Activated naive CD8-positive, alpha-beta T cell treated with anti-CD3 and anti-CD28 coated beads, Interleukin-2, amount 10 ng/mL, durations not matched to agents 7 days and 5 days (primary cell): ENCODE data around the gene VPS37C. TPM values are rescaled to one million over a fixed set of nuclear protein-coding genes. Genes with fewer than 3 reads are reported as not detected.

Experiments
- ATAC-seq: fragments of 150-1000 bp; cut with Tn5 transposase; one replicate; pipeline ENCODE4 v1.10.0; 2021; ENCODE audit warnings: low read depth, moderate library complexity
- POLR2A ChIA-PET: fragments of 350-600 bp; sonication (Branson Sonifier 250); formaldehyde crosslinking; loops from one replicate; lab custom pipeline; 2021; ENCODE audit warnings: antibody characterized with exemption; lab: Charles Lee
- DNase-seq: peaks from one replicate; pipeline ENCODE4 v3.0.0; 2021
- H3K27ac Mint-ChIP-seq: one replicate; pipeline ENCODE4 v1.8.0; 2022; ENCODE audit warnings: mild to moderate bottlenecking, mixed read lengths
- H3K27me3 Mint-ChIP-seq: one replicate; pipeline ENCODE4 v1.8.0; 2022; ENCODE audit warnings: mild to moderate bottlenecking, moderate library complexity, mixed read lengths
- H3K36me3 Mint-ChIP-seq: one replicate; pipeline ENCODE4 v1.8.0; 2021; ENCODE audit warnings: mild to moderate bottlenecking, mixed read lengths
- H3K4me1 Mint-ChIP-seq: one replicate; pipeline ENCODE4 v1.8.0; 2021; ENCODE audit warnings: mixed read lengths
- H3K4me3 Mint-ChIP-seq: one replicate; pipeline ENCODE4 v1.8.0; 2022; ENCODE audit warnings: mild to moderate bottlenecking, moderate library complexity, mixed read lengths
- H3K9me3 Mint-ChIP-seq: one replicate; pipeline ENCODE4 v1.8.0; 2021; ENCODE audit warnings: mixed read lengths
- total RNA-seq, 2 experiments: library from RNA; stranded (reverse); gene quantifications; one replicate each; pipeline ENCODE4 v1.2.3, GENCODE V29; 2021

The VPS37C gene
- total RNA-seq, 2 experiments from 2014 or later: 5.6 to 6.0 TPM

DNA sequence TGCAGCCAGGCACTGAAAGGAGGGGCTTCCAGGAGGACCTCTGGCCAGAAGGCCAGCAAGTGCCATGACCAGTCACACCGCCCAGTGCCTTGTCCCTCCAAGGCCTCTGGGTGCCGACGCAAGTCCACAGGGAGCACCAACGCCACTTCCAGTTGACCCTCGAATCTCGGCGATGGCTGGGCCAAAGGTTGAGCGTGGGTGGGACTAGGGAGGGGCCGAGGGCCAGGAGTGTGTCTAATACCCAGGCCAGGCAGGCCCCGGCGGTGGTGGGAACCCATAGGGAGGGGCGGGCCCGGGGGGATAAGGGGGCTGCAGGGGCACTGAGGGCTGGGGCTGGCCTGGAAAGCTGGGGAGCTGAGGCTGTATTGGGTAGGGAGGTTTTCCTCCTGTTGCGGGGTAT lies 29.6 kb downstream of the VPS37C start:
- ATAC-seq (no peak), DNase-seq (no peak)
- peaks cover 10% of the 10 kb centered on the region for H3K4me1 Mint-ChIP-seq
- no peaks in the 10 kb centered on the region for H3K9me3 Mint-ChIP-seq
- H3K36me3 Mint-ChIP-seq: peaks cover 9% of the 10 kb centered on the region
- no peak overlapping the region for H3K4me3 Mint-ChIP-seq
- H3K27ac Mint-ChIP-seq: no peak overlapping the region
- H3K27me3 Mint-ChIP-seq: no peaks in the 10 kb centered on the region
- POLR2A ChIA-PET: no interaction called here

DNA sequence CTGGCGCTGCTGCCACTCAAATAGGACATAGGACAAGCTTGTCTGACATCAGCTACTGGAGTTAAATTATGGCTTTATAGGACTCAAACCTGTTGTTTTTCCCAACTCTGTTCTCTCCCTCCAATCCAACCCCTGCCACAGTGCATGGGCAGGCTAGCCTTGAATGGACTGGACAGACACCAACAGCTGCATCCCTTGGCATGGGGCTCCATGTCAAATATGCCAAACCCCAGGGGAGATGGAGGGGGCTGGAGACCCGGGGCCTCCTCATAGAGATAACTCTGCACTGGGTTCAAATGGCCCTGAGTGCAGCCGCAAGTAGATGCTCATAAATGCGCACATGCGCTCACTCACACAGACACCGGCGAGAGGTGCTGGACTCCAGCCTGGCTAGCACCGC lies 30.0 kb downstream of the VPS37C start:
- peaks cover 10% of the 10 kb centered on the region for H3K4me1 Mint-ChIP-seq
- H3K36me3 Mint-ChIP-seq: peaks cover 11% of the 10 kb centered on the region
- H3K4me3 Mint-ChIP-seq: no peak overlapping the region
- H3K27ac Mint-ChIP-seq: no peak overlapping the region
- no peak for ATAC-seq
- H3K9me3 Mint-ChIP-seq: no peaks in the 10 kb centered on the region
- no peaks in the 10 kb centered on the region for H3K27me3 Mint-ChIP-seq
- no peak for DNase-seq
- POLR2A ChIA-PET: interaction anchor here (0.6 kb wide), 1 partner anchor 216 kb away, joined by 3 read pairs; no protein-coding TSS in a partner anchor

DNA sequence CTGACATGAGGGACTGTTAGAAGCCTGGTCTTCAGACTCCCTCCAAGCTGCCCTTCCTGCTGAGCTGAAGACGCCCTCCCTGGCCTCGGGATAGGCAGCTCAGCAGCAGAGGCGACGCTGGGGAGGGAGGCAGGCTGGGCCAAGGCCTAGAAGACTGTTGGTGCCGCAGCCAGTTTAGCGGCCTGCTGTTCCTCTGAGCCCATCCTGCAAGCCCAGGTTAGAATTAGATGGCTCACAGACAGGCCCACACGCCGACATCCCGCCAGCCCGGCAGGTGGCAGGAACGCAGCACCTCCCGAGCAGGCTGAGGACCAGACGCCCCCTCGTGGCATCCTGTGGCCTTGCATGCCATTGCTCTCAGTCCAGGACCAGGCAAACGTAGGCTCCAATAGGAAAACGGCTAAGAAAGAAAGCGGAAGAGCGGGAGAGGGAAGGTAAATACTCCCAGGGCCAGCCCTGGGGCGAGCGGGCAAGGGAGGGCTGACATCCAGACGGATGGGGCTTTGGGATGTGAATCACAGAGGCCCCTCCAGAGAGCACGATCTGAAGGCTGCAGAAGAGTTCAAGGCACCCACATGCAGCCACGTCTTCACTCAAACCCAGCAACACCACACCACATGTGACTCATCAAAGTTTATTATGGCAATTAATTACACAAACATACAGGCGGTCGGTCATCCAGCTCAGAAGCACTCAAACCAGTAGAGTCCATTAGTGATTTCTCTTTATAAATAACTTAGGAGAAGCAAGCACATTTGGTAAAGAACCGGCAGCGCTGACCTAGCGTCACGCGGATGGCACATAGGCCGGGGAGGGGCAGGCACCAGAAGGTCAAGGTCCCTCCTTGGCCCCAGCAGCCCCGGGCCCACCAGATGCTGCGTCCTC lies 31.3 kb downstream of the VPS37C start:
- POLR2A ChIA-PET: interaction anchor here (0.8 to 1.9 kb wide), 9 partner anchors 9 to 159 kb away, joined by 3 to 13 read pairs (median 6); partner anchors contain the start of gene CD6
- peak overlapping the region; percentile 60 for H3K27ac Mint-ChIP-seq
- ATAC-seq (peak; percentile 93), DNase-seq (peak; percentile 91)
- peaks cover 18% of the 10 kb centered on the region for H3K36me3 Mint-ChIP-seq
- H3K4me3 Mint-ChIP-seq: peak overlapping the region; percentile 35
- no peaks in the 10 kb centered on the region for H3K9me3 Mint-ChIP-seq
- H3K27me3 Mint-ChIP-seq: no peaks in the 10 kb centered on the region
- peaks cover 13% of the 10 kb centered on the region for H3K4me1 Mint-ChIP-seq

DNA sequence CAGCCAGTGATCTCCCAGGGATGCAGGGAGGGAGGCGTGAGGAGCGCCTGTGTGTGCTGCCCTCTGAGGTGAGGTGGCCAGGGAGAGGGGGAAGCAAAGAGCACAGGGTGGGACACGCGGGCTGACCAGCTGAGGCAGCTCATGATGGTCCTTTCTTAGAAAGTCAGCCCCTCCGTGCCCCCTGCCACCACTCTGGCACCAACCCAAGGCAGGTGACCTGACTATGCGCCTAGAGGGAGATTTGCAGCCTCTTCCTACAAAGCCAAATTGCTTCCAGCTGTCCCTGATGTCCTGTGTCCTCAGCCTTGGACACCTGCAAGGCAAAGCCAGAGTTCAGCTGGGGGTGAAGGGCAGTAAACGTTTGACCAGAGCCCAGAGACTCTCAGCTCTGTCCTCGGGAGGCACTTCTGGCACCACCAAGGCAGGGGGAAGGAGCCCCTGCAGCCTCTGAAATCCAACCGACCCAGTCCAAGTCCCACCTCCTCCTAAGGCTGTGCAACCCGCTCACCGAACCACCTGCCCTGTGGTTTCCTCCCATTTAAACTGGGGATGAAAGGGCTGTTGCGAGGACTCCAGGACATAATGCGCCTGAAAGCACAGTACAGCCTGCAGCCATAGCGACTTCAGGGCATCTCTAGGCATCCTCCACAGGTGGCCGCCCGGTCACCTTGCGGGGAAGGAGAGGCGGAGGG lies 32.1 kb downstream of the VPS37C start:
- H3K27me3 Mint-ChIP-seq: no peaks in the 10 kb centered on the region
- DNase-seq (no peak), ATAC-seq (peak; percentile 13)
- no peaks in the 10 kb centered on the region for H3K9me3 Mint-ChIP-seq
- POLR2A ChIA-PET: interaction anchor here (0.7 to 1.9 kb wide), 13 partner anchors 9 to 158 kb away, joined by 3 to 13 read pairs (median 5); partner anchors contain the start of gene CD6
- peaks cover 25% of the 10 kb centered on the region for H3K36me3 Mint-ChIP-seq
- no peak overlapping the region for H3K4me3 Mint-ChIP-seq
- H3K27ac Mint-ChIP-seq: peak overlapping the region; percentile 58
- H3K4me1 Mint-ChIP-seq: peaks cover 19% of the 10 kb centered on the region

DNA sequence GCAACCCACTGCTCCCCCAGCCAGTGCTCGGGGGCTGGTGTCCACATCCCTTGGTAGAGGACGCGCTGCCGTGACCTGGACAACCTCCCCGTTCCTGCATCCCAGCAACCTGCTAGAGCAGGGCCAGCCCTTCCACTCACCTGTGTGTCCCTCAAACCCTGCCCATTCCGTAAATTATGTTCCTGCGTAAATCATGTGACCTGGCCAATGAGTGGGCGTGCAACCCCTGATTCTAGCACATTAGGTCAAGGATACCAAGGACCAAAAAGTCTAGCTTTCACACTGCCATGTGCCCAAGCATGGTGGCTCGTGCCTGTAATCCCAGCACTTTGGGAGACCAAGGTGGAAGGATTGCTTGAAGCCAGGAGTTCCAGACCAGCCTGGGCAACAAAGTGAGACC lies 33.2 kb downstream of the VPS37C start:
- POLR2A ChIA-PET: interaction anchor here (1.1 to 1.9 kb wide), 10 partner anchors 8 to 157 kb away, joined by 3 to 13 read pairs (median 4); partner anchors contain the start of gene CD6
- peaks cover 27% of the 10 kb centered on the region for H3K4me1 Mint-ChIP-seq
- no peak for DNase-seq
- no peak overlapping the region for H3K4me3 Mint-ChIP-seq
- ATAC-seq: no peak
- no peaks in the 10 kb centered on the region for H3K27me3 Mint-ChIP-seq
- H3K27ac Mint-ChIP-seq: peak overlapping the region; percentile 9
- peaks cover 33% of the 10 kb centered on the region for H3K36me3 Mint-ChIP-seq
- no peaks in the 10 kb centered on the region for H3K9me3 Mint-ChIP-seq

DNA sequence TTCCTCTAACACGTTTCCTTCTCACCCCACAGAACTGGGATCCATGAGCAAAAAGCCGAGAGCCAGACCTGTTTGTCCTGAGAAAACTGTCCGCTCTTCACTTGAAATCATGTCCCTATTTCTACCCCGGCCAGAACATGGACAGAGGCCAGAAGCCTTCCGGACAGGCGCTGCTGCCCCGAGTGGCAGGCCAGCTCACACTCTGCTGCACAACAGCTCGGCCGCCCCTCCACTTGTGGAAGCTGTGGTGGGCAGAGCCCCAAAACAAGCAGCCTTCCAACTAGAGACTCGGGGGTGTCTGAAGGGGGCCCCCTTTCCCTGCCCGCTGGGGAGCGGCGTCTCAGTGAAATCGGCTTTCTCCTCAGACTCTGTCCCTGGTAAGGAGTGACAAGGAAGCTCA lies 35.0 kb downstream of the VPS37C start:
- ATAC-seq: no peak
- POLR2A ChIA-PET: interaction anchor here (1.2 to 1.5 kb wide), 2 partner anchors 13 to 48 kb away, joined by 3 to 4 read pairs; no protein-coding TSS in a partner anchor
- Mint-ChIP-seq H3K4me3 (no peak overlapping the region), H3K27ac (no peak overlapping the region), H3K9me3 (no peaks in the 10 kb centered on the region), H3K27me3 (no peaks in the 10 kb centered on the region), H3K36me3 (peaks cover 45% of the 10 kb centered on the region), H3K4me1 (peaks cover 37% of the 10 kb centered on the region)
- no peak for DNase-seq

DNA sequence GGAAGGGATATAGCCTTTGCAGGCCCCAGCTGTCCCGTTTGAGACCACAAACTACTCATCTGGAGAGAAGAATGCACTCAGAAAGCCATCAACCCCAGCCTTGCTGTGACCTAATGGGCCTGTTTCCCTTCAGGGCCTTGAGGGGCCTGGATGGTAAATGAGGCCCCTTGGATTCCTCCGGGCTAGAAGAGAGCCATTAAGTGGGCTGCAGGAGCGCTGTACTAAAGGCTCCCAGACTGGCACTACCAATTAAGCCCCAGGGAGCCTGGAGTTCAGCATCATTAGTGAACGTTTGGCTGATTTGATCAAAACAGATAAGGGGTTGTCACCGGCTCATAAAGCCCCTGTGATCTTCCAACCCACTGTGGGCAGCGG lies 35.9 kb downstream of the VPS37C start:
- POLR2A ChIA-PET: no interaction called here
- peaks cover 41% of the 10 kb centered on the region for H3K4me1 Mint-ChIP-seq
- no peaks in the 10 kb centered on the region for H3K27me3 Mint-ChIP-seq
- DNase-seq: no peak
- H3K4me3 Mint-ChIP-seq: no peak overlapping the region
- peaks cover 50% of the 10 kb centered on the region for H3K36me3 Mint-ChIP-seq
- no peaks in the 10 kb centered on the region for H3K9me3 Mint-ChIP-seq
- no peak for ATAC-seq
- H3K27ac Mint-ChIP-seq: no peak overlapping the region

DNA sequence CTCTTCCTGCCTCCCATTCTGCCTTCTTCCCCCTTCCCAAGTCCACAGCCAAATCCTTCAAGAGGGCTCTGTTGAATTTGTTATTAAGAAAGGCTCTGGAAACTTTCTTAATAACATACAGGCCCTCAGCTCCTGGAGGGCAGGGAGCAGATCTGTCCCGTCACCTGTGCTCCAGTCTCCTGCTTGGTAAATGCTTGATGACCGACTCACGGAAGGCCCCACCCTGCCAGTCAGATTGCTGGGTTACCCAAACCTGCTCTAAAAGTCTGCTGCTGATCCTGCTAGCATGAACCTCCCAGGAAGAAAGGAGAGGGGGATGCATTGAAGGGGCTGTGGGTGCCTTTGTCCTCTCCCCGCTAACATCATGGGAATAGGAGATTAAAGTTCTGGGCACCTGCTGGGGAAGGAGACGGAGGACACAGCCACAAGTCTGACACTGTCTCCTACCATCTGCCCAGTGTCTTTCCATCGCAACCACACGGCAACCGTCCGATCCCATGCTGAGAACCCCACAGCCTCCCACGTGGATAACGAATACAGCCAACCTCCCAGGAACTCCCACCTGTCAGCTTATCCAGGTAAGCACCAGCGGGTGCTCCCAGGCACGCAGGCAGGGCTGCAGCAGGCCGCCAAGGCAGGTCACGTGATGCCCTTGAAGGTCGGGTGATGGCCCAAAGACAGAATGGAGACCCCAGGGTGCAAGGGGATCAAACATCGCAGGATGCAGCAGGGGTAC lies 36.5 kb downstream of the VPS37C start:
- ATAC-seq: no peak
- Mint-ChIP-seq H3K4me1 (peaks cover 42% of the 10 kb centered on the region), H3K36me3 (peaks cover 53% of the 10 kb centered on the region), H3K27me3 (no peaks in the 10 kb centered on the region), H3K27ac (no peak overlapping the region), H3K4me3 (no peak overlapping the region), H3K9me3 (no peaks in the 10 kb centered on the region)
- POLR2A ChIA-PET: no interaction called here
- DNase-seq: no peak

DNA sequence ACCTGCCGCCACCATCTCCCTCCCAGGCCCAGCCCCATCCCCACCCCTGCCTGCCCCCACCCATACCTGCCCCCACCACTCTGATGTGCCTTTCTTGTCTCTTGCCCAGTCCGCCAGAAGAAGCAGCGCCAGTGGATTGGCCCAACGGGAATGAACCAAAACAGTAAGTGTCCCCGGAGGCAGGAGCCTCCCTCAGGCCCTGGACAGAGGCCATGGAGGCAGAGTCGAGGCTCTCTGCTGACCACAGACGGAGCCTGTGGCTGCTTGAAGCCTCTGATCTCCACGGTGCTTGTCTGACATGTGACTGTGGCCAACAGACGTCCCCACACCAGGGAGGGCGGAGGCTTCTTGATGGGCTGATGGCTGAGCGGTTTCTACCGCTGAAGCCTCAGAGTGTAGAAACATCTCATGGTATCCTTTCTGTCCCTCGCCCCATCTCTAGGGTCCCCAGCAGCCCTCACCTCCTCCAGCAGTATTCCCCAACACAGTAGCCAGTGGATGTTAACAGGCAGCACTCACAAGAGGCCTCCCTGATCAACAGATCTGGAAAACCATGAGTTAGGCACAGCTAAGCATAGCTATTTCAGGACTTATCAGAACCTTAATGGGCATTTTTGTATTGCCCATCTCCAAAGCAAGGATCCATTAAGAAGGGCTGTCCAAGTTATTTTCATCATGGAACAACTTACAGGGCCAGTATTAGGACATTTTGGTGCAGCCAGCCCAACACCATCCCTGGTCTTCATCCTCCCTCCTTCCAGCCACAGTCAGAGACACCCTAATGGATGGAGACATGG lies 37.3 kb downstream of the VPS37C start:
- Mint-ChIP-seq H3K36me3 (peaks cover 58% of the 10 kb centered on the region), H3K4me1 (peaks cover 46% of the 10 kb centered on the region), H3K4me3 (peak overlapping the region; percentile 16), H3K27me3 (no peaks in the 10 kb centered on the region), H3K9me3 (no peaks in the 10 kb centered on the region), H3K27ac (peak overlapping the region; percentile 71)
- ATAC-seq (no peak), DNase-seq (no peak)
- POLR2A ChIA-PET: no interaction called here

DNA sequence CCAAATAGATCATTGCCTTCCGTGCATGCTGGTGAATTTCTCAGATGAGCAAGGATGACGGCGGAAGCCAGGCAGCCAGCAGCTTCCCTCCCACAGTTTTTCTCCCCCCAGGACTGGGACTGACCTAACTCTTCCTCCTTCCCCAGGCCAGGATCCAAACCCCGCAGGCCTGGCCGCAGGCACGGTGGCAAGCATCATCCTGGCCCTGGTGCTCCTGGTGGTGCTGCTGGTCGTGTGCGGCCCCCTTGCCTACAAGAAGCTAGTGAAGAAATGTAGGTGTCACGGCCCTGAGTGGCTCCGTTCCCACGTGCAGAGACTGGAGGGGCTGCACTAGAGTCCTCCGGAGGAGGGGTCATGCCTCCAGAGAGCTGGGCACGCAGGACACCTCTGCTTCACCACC lies 38.5 kb downstream of the VPS37C start:
- Mint-ChIP-seq H3K4me1 (peaks cover 51% of the 10 kb centered on the region), H3K27ac (peak overlapping the region; percentile 62), H3K36me3 (peaks cover 62% of the 10 kb centered on the region), H3K4me3 (no peak overlapping the region), H3K9me3 (no peaks in the 10 kb centered on the region), H3K27me3 (no peaks in the 10 kb centered on the region)
- POLR2A ChIA-PET: interaction anchor here (1.4 kb wide), 1 partner anchor 11 kb away, joined by 5 read pairs; no protein-coding TSS in a partner anchor
- DNase-seq: no peak
- ATAC-seq: no peak

DNA sequence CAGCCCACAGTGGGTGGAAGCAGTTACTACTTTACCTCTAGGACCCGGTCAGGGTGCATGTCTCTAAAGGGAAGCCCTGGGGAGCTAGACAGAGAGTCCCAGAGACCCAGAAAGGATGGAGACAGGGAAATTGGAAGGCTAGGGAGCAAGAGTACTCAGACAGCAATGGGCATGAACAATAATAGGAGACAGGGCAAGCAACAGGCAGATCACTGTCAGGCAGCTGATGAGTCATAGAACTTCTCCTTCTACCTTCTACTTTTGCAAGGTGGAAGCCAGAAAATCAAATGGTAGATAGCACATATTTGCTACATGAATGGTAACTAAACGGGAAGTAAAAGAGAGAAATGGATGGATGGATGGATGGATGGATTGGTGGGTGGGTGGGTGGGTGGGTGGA lies 39.3 kb downstream of the VPS37C start:
- peaks cover 61% of the 10 kb centered on the region for H3K36me3 Mint-ChIP-seq
- H3K27me3 Mint-ChIP-seq: no peaks in the 10 kb centered on the region
- peaks cover 53% of the 10 kb centered on the region for H3K4me1 Mint-ChIP-seq
- H3K9me3 Mint-ChIP-seq: no peaks in the 10 kb centered on the region
- DNase-seq (no peak), ATAC-seq (no peak)
- H3K4me3 Mint-ChIP-seq: peak overlapping the region; percentile 15
- POLR2A ChIA-PET: interaction anchor here (1.4 kb wide), 1 partner anchor 10 kb away, joined by 5 read pairs; no protein-coding TSS in a partner anchor
- H3K27ac Mint-ChIP-seq: peak overlapping the region; percentile 62

DNA sequence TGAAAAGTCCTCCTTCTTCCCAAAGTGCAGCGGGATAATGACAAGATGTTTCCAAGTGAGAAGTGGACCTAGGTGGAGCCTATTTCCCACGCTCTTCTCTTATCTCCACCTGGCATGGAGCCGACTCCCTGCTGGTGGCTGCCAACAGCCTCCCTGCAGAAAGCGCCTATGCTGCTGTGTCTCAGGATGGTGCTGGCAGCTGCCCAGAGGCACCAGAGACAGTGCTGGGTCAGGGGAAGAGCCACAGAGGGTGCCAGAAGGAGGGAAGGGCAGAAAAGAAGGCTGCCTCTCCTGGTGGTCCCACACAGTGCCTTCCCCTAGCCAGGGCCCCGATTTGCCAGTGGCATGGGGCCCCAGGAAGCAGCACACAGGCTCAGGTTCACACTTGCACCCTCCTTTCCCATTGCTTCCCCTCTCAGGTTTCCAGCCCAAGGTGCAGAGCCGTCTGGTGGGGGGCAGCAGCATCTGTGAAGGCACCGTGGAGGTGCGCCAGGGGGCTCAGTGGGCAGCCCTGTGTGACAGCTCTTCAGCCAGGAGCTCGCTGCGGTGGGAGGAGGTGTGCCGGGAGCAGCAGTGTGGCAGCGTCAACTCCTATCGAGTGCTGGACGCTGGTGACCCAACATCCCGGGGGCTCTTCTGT lies 39.9 kb downstream of the VPS37C start:
- POLR2A ChIA-PET: interaction anchor here (1.4 to 2.0 kb wide), 5 partner anchors 8 to 79 kb away, joined by 3 to 9 read pairs (median 6); no protein-coding TSS in a partner anchor
- Mint-ChIP-seq H3K4me3 (no peak overlapping the region), H3K9me3 (no peaks in the 10 kb centered on the region), H3K36me3 (peaks cover 63% of the 10 kb centered on the region), H3K27ac (peak overlapping the region; percentile 85), H3K4me1 (peaks cover 59% of the 10 kb centered on the region), H3K27me3 (no peaks in the 10 kb centered on the region)
- DNase-seq (no peak), ATAC-seq (no peak)
